Stimulated activated CD8-positive, alpha-beta memory T cell treated with anti-CD3 and anti-CD28 coated beads, Interleukin-12 subunit alpha, Interleukin-12 subunit beta, amount 100 ng/mL, for 4 hours (primary cell): ENCODE data around the gene COLEC12.

ENCODE experiments used
- DNase-seq: peaks from one replicate; pipeline ENCODE4 v3.0.0-alpha.2; 2020; ENCODE audit warnings: low read depth

The COLEC12 gene

GRCh38 chr18:474416-474815 is 26.1 kb downstream of the COLEC12 start:
- no peak for DNase-seq

DNA sequence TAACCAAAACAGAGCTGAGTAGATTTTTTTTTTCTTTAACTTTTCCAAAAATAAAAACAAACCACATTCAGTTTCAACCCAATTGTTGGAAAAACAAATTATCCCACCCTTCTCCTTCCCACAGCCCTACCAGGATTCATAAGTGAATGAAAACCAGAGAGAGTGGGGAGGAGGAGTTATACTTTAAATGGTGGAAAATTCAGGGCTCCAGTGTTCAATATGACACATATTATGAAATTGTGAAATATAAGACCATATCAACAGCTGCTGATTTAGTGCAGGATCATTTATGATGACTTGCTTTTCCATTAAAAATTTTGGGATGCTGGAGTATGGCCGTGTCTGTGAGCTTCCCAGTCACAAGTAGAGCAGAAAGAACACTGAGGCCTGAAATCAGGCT is 26.7 kb downstream of the COLEC12 start:
- DNase-seq = no peak

DNA sequence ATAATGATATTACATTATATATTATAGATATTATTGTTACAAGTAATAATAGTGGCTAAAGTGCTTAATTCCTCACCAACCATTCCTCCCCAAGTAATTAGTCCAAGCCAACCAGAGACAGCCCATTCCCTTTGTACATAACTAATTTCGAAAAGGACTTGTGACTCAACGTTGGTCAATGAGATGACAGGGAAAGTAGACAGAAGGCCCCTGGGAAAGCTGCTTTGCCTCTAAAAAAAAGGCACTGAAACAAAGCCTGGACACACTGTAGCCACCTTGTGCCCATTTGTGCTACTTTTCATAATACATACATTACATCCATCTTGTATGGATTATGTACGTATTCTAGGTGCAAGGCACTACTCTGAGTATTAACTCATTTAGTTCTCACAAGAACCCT is 28.8 kb downstream of the COLEC12 start:
- DNase-seq = no peak

GRCh38 chr18:470661-471501 is 29.6 kb downstream of the COLEC12 start:
- no peak for DNase-seq

DNA sequence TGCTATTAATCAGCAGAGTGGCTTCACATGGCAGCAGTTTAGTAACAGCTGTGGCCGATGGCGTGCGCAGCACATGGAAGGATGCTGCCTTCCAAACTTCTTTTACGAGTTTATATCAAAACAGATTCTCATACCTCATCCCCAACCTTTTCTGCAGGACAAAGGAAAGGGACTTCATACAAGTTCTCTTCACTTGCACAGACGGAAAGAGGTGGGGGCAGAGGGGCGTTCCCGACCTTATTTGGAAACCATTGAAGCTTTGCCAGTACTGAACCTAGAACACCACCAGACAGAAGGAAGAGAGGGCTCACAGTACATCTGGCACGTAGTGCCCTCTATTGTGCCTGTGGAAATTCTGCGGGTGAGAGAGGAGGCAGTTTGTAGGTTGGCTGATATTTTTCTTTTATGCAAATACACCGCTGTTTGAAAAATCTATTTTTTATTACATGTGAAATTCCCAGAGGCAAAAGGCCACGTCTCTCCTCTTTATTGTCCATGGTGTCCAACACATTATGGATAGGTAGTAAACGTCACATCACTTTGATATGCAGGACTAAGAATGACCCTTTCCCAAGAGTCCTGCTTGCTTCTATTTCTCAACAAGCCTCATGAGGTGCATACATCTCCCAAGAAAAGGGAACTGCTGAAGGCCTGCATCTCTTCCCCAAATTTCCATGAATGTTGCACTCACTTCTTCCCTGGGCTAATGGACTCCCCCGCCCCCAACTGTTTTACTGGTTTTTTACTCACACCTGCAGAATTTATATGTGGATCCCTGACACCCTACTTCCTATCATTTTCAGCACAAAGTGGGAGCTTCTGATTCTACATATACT is 31.3 kb downstream of the COLEC12 start:
- no peak for DNase-seq

- DNase-seq = no peak
These were observed 36.5 kb downstream of the COLEC12 start for GRCh38 chr18:463827-464541.

- DNase-seq = no peak
These were observed 37.1 kb downstream of the COLEC12 start for GRCh38 chr18:463403-463802.

- no peak for DNase-seq
These were observed 38.7 kb downstream of the COLEC12 start for GRCh38 chr18:461762-462161.

GRCh38 chr18:460791-461190 is 39.7 kb downstream of the COLEC12 start:
- no peak for DNase-seq

DNA sequence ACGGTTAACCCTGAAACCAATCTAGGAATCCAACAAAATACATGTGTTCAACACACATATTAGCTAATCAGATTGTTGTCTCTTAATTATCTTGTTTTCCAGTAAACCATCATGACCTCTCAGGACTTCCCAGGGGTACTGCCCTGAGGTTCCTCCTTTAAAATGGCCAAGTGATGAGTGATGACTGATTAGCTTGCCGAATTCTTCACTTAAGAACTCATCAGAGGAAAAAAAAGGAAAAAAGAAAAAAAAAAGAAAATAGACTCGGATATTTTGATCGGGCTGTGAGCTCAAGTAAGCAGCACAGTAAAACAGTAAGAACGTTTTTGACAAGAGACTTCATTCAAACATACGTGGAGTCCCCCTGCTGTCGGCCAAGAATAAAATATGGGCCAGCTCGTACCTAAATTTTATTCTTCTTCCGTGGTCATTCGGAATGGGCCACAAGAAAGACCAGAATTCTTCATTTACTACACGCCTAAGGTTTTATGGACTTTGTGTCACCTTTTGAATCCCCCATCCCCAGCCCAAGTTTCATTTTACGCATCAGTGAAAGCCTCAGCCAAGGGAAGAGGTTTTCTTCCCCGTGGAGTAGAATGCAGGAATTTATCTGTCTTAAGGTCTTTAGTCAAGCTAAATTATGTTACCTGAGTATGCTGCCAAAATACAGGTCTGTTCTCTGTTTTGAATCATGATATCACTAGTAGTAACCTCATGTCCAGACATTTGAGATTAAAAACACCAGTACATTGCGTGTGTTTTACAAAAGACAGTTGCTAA is 40.5 kb downstream of the COLEC12 start:
- no peak for DNase-seq

DNA sequence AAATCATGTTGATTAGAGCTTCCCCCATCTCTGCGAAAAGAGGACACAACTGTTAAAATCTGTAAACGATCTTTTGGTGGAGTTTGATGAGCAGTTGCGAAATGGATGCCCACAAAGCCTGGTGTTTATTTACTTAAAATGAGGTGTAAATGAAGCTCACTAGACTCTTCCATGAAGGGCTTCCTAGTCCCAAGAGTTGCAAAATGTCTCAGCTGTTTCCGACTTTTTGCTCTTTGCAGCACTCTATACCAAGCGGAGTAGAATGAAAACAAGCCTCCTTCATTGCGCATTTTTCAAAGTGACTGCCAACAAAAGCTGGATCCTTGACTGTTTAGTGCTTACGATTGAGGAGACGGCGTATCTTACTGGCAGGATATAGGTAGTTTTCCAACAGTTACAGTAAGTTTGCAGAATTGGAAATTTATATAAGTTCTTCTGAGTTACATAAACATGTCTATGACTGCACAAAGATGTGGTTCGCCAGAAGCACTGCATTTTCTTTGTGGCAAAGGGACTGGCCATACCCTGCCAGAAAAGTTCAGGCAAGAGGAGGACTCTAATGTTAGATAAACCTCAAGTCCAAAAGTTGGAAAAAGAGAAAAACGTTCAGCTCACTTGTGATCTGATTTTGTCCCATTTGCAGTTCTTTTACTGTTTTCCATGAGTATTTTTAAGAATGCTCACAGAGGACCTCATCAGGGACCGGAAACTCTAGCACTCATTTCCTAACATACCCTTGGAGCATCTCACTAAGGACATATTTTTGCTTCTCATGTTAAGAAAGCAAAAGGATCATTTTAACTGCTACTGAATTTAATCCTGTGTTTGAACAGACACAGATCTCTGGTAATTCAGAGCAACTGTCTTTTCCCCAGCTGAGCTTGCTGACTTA is 42.7 kb downstream of the COLEC12 start:
- no peak for DNase-seq

- DNase-seq = no peak
These were observed 43.4 kb downstream of the COLEC12 start for GRCh38 chr18:457140-457519.

DNA sequence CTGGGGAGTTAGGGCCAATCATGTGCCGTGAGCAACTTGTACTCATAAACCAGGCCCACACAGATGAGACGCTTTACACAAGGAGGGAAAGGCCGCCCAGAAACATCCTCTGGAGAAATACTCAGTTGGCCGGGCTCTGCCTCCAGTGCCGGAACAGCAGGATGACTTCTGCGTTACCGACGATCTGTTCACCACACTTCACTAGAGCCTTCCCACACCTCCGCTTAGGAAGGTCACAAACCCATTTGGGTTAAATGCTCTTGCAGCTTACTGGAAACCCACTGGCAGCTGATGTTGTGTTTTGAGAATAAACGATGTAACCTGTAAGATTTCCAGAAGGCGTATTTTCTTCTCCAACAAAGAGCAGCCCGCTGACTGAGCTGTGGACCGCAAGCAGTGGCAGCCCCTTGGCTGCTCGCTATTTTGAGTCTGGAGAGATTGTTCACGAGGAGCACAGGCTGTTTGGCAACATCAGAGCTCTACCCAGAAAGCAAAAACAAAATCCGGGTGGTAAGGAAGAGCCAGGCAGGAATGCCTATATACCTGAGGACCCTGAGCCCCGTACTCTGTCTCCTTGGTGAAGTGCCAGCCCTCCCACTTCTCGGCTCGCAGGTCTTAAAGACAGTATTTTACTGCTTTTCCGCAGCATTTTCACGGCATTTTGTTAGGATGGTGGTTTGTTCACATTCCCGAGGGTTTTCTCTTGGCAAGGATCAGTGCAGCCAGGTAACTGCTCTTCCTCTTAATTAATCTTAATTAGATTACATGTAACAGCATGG is 44.0 kb downstream of the COLEC12 start:
- DNase-seq = no peak

DNA sequence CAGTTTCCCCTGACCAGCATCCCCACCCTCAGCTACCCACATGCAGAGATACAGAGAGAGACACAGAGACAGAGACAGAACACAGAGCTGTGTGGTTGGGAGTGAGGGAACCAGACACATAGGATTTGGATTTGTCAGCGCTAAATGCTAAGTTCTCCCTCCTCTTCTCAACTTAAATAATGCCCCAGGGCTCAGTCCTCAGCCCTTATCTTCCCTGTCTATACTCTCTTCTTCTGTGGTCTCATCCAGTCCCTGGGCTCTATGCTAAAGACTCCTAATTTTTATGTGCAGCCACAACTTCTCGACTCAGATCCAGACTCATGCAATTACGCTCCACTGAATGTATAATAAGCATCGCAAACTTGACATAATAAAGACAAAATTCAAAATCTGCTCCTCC is 47.1 kb downstream of the COLEC12 start:
- DNase-seq = no peak

- no peak for DNase-seq
These were observed 47.7 kb downstream of the COLEC12 start for GRCh38 chr18:452816-453215.

- no peak for DNase-seq
These were observed 51.1 kb downstream of the COLEC12 start for GRCh38 chr18:449374-449773.

DNA sequence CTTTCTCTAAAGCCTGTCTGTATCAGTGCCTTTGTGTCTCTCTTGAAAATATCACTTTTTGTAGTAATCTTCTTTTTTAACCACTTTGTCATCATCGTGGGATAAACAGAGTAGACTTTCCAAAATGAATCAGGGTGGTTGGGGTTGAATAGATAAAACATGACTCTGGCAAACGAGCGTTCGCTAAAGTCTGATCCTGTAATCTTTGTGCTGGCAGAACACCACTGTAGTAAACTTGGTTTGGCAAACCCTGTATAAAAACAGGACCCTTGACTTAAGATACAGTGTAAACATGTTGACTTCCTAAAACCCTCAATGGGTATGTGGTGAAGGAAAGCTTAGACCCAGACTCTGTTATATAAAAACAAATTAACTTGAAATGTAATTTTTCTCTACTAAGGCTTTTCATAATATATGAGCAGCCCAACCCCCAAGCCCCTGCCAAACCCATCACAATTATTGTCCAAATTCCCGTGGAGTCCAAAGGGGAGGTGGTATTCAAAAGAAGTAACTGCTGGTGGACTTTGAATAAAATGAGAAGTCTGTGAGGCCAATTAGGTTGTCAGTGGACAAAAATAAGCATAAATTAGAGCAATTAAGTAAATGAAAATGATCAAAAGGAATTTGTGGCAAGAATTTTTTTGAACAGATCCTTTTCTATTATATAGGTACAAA is 52.2 kb downstream of the COLEC12 start:
- no peak for DNase-seq

DNA sequence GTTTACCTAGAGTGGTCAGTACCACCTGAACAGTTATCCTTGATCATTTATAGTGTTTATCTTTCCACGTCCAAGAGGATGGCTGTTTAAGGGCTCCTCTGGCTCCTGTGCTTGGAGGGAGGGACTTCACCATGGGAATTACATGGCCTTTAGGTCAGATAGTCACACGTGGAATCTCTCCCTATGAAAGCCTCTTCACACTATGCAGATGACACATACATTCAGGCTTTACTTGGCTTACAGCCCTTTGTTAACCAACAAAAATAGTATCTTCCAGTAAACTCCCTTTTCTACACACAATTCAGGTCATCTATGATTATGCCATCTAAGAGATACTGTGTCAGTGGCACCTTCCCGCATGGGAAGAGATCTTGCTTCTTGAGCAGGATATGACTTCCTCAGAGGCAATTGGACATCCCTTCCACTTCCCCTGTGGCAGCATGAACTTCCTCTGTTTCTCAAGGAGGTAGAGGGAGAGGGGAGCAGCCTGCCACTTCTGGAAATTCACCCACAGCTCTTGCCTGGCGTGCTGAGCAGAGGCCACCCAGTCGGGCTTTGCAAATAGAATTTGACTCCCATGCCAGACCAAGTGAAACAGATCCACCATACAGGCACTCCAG is 53.5 kb downstream of the COLEC12 start:
- DNase-seq = no peak

DNA sequence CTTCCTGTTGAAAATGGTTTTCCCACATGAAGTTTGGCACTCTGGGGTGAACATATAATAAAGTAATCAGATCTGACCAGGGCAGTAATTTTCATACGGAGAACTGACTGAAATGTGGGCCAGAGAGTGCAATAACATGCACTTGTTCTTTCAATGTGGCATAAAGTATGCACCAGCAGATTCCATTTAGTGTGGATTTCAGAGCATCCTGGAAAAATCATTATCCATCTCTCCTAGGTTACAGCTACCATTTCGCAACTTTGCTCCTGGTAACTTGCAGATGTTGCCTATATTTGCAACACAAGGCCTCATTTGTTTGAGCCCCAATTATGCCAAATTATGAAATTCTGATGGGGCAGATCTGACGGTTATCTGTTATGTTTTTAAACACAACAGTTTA is 55.4 kb downstream of the COLEC12 start:
- no peak for DNase-seq
